Measurements from ENCODE around the gene DCXR. TPM values are rescaled to one million over a fixed set of nuclear protein-coding genes. Genes with fewer than 3 reads are reported as not detected.

Gene DCXR
- total RNA-seq, 4 donors from 2014 or later: 78.6 to 135 (median 102) TPM

- H3K4me3 ChIP-seq: peak overlapping the region; percentile 13 to 38 (median 24)
- H3K27me3 ChIP-seq: no peaks in the 10 kb centered on the region
- intact Hi-C loops (cut with DNase I): no loop called here
- peaks cover 14 to 29% (median 23%) of the 10 kb centered on the region in 4 donors for H3K4me1 ChIP-seq
- H3K9me3 ChIP-seq: no peaks in the 10 kb centered on the region
- TF ChIP-seq POLR2A (IDR thresholded peaks at IDR 0.05; ENCODE audit: low read depth) (no peak), POLR2AphosphoS5 (IDR thresholded peaks at IDR 0.05) (peak; percentile 5 to 28), EP300 (IDR thresholded peaks at IDR 0.05) (no peak)
- TF ChIP-seq, protein P1, sequence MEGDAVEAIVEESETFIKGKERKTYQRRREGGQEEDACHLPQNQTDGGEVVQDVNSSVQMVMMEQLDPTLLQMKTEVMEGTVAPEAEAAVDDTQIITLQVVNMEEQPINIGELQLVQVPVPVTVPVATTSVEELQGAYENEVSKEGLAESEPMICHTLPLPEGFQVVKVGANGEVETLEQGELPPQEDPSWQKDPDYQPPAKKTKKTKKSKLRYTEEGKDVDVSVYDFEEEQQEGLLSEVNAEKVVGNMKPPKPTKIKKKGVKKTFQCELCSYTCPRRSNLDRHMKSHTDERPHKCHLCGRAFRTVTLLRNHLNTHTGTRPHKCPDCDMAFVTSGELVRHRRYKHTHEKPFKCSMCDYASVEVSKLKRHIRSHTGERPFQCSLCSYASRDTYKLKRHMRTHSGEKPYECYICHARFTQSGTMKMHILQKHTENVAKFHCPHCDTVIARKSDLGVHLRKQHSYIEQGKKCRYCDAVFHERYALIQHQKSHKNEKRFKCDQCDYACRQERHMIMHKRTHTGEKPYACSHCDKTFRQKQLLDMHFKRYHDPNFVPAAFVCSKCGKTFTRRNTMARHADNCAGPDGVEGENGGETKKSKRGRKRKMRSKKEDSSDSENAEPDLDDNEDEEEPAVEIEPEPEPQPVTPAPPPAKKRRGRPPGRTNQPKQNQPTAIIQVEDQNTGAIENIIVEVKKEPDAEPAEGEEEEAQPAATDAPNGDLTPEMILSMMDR (IDR thresholded peaks at IDR 0.05): no peak
- DNase-seq (ENCODE audit: extremely low spot score): no peak
- H3K36me3 ChIP-seq: peaks cover under 1 to 54% (median 36%) of the 10 kb centered on the region in 4 donors
- H3K27ac ChIP-seq (replicated peaks in 1 of 4): peak overlapping the region; percentile 54 to 62 (median 56)
- WGBS: 48% methylated on average over 21 of the region's 31 CpGs
These were observed 45.7 kb downstream of the DCXR start for GRCh38 chr17:81991684-81992305.

GRCh38 chr17:81990836-81991683 is 46.4 kb downstream of the DCXR start:
- intact Hi-C loops (cut with DNase I): no loop called here
- Histone ChIP-seq H3K4me1 (peaks cover 14 to 29% (median 23%) of the 10 kb centered on the region in 4 donors), H3K36me3 (peaks cover 8 to 54% (median 37%) of the 10 kb centered on the region in 4 donors), H3K27me3 (no peaks in the 10 kb centered on the region), H3K27ac (replicated peaks in 1 of 4) (peak overlapping the region; percentile 54 to 62 (median 56)), H3K4me3 (peak overlapping the region in 2 of 4 donors; percentile 22 to 27), H3K9me3 (no peaks in the 10 kb centered on the region)
- 87% methylated on average over 17 of the region's 25 CpGs for WGBS
- TF ChIP-seq POLR2A (IDR thresholded peaks at IDR 0.05; ENCODE audit: low read depth): no peak
- no peak for DNase-seq (ENCODE audit: extremely low spot score)

DNA sequence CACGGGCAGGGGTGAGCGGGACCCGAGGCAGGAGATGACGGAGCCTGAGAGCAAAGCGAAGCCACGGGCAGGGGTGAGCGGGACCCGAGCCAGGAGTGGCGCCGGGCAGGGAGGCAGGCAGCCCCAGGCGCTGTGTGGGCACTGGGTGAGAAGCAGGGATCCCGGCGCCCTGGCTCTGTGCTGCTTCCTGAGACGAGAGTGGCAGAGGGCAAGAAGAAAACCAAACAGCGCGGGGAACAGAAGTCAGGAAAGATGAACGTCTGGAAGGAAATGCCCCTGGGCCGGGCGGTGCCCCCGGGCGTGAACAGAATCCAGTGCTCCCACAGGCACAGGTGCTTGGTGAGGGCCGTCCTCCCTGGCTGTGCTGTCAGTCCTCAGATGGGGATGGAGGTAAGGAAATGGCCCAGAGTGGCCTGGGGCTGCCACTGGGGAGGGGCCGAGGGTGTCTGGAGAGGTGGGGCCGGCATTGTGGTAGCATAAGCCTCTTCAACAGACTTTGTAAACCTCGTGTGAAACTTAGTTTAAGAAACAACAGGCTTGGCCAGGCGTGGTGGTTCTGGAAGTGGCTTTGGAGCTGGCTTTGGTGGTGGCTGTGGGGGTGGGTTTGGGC is 50.2 kb downstream of the DCXR start:
- TF ChIP-seq EP300 (IDR thresholded peaks at IDR 0.05) (no peak), POLR2A (IDR thresholded peaks at IDR 0.05; ENCODE audit: low read depth) (no peak), POLR2AphosphoS5 (IDR thresholded peaks at IDR 0.05) (no peak)
- TF ChIP-seq, protein P1 (IDR thresholded peaks at IDR 0.05): no peak
- Histone ChIP-seq H3K9me3 (no peaks in the 10 kb centered on the region), H3K36me3 (peaks cover 24 to 75% (median 47%) of the 10 kb centered on the region in 4 donors), H3K4me1 (peaks cover 7 to 16% (median 15%) of the 10 kb centered on the region in 4 donors), H3K27me3 (no peaks in the 10 kb centered on the region), H3K4me3 (no peak overlapping the region), H3K27ac (replicated peaks in 1 of 4) (no peak overlapping the region)
- DNase-seq (ENCODE audit: extremely low spot score): no peak
- intact Hi-C loops (cut with DNase I): no loop called here
- WGBS: 89% methylated on average over 25 of the region's 26 CpGs

DNA sequence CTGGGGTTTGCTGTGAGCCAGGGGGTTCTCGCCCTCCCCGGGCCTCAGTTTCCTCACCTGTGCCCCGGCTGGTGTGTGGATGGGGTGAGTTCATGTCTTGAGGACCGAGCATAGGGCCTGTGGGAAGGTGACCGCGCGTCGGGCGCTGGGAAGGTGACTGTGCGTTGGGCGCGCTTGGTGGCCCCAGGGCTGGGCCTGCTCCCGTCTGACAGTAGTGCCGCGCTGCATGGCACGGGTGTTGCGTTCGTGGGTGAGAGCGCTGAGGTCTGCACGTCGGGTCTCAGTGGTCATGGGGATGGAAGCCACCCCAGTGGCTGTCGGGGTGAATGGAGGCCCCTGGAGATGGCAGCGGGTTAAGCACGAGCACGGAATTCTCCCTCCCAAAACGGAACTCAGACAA is 50.9 kb downstream of the DCXR start:
- peaks cover 24 to 77% (median 49%) of the 10 kb centered on the region in 4 donors for H3K36me3 ChIP-seq
- H3K27ac ChIP-seq (replicated peaks in 1 of 4): no peak overlapping the region
- H3K27me3 ChIP-seq: no peaks in the 10 kb centered on the region
- WGBS: 95% methylated on average over 26 of the region's 26 CpGs
- TF ChIP-seq POLR2A (IDR thresholded peaks at IDR 0.05; ENCODE audit: low read depth): no peak
- no peak for TF ChIP-seq POLR2AphosphoS5 (IDR thresholded peaks at IDR 0.05)
- TF ChIP-seq, protein P1 (IDR thresholded peaks at IDR 0.05): no peak
- TF ChIP-seq EP300 (IDR thresholded peaks at IDR 0.05): no peak
- H3K9me3 ChIP-seq: no peaks in the 10 kb centered on the region
- no peak overlapping the region for H3K4me3 ChIP-seq
- DNase-seq (ENCODE audit: extremely low spot score): no peak
- peaks cover 6 to 9% (median 8%) of the 10 kb centered on the region in 4 donors for H3K4me1 ChIP-seq
- intact Hi-C loops (cut with DNase I): no loop called here

Other genes with a start within 250 kb of the DCXR start
- under 1 TPM in 2 of 4 donors, not detected in 2; 0.17 to 0.40 TPM for gene GCGR, start 233.5 kb downstream of the DCXR start, total RNA-seq
- gene MCRIP1, start 204.4 kb downstream of the DCXR start, total RNA-seq: 100 to 1,000 TPM in 3 of 4 donors, 10 to 100 TPM in 1; 83.5 to 146 (median 114) TPM
- not detected for gene PPP1R27, start 202.6 kb downstream of the DCXR start, total RNA-seq
- gene P4HB, start 177.2 kb downstream of the DCXR start, total RNA-seq: 100 to 1,000 TPM; 269 to 334 (median 313) TPM
- gene ARHGDIA, start 166.4 kb downstream of the DCXR start, total RNA-seq: 100 to 1,000 TPM; 115 to 229 (median 202) TPM
- 10 to 100 TPM; 44.0 to 67.7 (median 56.5) TPM for gene ALYREF, start 146.1 kb downstream of the DCXR start, total RNA-seq
- 100 to 1,000 TPM; 131 to 139 (median 135) TPM for gene ANAPC11, start 146.0 kb downstream of the DCXR start, total RNA-seq
- 1 to 10 TPM in 1 of 4 donors, under 1 TPM in 1, not detected in 2; 0.78 to 1.8 TPM for gene NPB, start 135.5 kb downstream of the DCXR start, total RNA-seq
- 10 to 100 TPM; 27.4 to 38.7 (median 33.3) TPM for gene PCYT2, start 126.3 kb downstream of the DCXR start, total RNA-seq
- 10 to 100 TPM; 13.9 to 27.0 (median 19.9) TPM for gene SIRT7, start 119.5 kb downstream of the DCXR start, total RNA-seq
- 10 to 100 TPM; 23.7 to 41.7 (median 33.6) TPM for gene MAFG, start 110.0 kb downstream of the DCXR start, total RNA-seq
- gene PYCR1, start 100.4 kb downstream of the DCXR start, total RNA-seq: 1 to 10 TPM; 2.1 to 6.5 (median 4.6) TPM
- gene MYADML2, start 90.5 kb downstream of the DCXR start, total RNA-seq: not detected
- gene NOTUM, start 76.5 kb downstream of the DCXR start, total RNA-seq: under 1 TPM in 1 of 4 donors, not detected in 3; 0.83 TPM
- gene ASPSCR1, start 60.1 kb downstream of the DCXR start, total RNA-seq: 10 to 100 TPM; 15.9 to 18.4 (median 17.3) TPM
- gene CENPX, start 14.8 kb downstream of the DCXR start, total RNA-seq: 100 to 1,000 TPM in 2 of 4 donors, 10 to 100 TPM in 2; 62.5 to 109 (median 95.5) TPM
- gene LRRC45, start 14.4 kb downstream of the DCXR start, total RNA-seq: 10 to 100 TPM in 2 of 4 donors, 1 to 10 TPM in 2; 6.6 to 15.8 (median 11.5) TPM
- 1 to 10 TPM; 1.8 to 2.5 (median 2.2) TPM for gene RAC3, start 6.0 kb downstream of the DCXR start, total RNA-seq
- 10 to 100 TPM; 32.4 to 54.8 (median 42.5) TPM for gene RFNG, start 14.1 kb upstream of the DCXR start, total RNA-seq
- 100 to 1,000 TPM in 2 of 4 donors, 10 to 100 TPM in 2; 64.4 to 108 (median 85.4) TPM for gene GPS1, start 14.2 kb upstream of the DCXR start, total RNA-seq
- gene DUS1L, start 28.1 kb upstream of the DCXR start, total RNA-seq: 10 to 100 TPM; 42.2 to 77.1 (median 52.6) TPM
- 10 to 100 TPM; 30.3 to 63.6 (median 44.8) TPM for gene FASN, start 60.5 kb upstream of the DCXR start, total RNA-seq
- gene CCDC57, start 175.1 kb upstream of the DCXR start, total RNA-seq: 10 to 100 TPM in 3 of 4 donors, 1 to 10 TPM in 1; 8.4 to 21.6 (median 16.4) TPM
- 10 to 100 TPM; 17.0 to 28.8 (median 23.4) TPM for gene SLC16A3, start 191.3 kb upstream of the DCXR start, total RNA-seq
- 10 to 100 TPM; 47.2 to 65.5 (median 61.0) TPM for gene CSNK1D, start 236.0 kb upstream of the DCXR start, total RNA-seq